Activated CD4-positive, CD25-positive, alpha-beta regulatory T cell treated with anti-CD3 and anti-CD28 coated beads, Interleukin-2, amount 50 U/mL, for 16 hours (primary cell): ENCODE data around the gene SPTBN1.

Source experiments
- DNase-seq: peaks from one replicate; pipeline ENCODE4 v3.0.0-alpha.2; 2020; ENCODE audit warnings: low read depth, low spot score

Gene SPTBN1

DNA sequence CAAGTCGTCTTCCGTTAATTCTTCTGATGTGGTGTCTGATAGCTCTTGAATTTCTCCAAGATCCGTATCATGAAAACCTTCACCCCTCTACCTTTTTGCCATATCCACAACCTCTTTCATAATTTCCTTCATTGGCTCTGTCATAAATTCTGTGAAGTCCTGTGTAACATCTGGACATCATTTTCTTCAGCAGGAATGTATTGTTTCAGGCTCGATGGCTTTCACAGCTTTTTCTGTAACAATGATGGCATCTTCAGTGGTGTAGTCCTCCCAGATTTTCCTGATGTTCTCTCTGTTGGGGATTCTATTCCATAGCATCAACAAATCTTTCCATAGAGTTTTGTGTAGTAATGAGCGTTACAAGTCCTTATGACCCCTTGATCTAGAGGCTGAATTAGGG lies 153.1 kb downstream of the SPTBN1 start:
- DNase-seq = no peak

DNA sequence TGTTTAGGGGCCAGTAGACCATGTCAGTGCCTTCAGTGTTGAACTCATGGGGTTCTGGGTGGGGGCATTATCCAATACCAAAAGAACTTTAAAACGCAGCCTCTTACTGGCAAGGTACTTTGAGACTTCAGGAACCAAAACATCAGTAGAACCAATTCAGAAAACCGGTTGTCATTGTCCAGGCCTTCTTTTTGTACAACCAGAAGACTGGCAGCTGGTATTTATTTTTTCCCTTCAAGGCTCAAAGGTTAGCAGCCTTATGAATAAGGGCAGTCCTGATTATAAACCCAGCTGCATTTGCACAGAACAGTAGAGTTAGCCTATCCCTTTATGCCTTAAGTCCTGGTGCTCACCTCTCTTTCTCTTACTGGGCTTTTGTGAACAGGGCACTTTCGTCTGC lies 153.5 kb downstream of the SPTBN1 start:
- DNase-seq = no peak

DNA sequence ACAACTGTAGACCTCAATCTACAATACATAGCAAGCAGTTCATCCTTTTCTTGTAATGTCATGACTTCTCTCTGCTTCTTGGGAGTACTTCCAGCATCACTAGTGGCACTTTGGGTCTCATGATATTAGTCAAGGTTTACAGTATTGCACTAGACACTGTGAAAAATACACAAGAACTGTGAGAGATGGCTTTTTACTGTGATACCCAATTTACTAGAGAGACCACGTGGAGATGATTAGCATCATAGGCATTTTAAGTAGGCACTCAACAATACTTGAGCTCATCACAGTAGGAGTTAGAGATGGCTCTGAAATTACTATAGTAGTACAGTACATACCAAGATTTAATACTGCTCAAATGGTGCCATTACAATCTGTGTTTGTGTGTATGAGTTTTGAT lies 154.6 kb downstream of the SPTBN1 start:
- DNase-seq = no peak

DNA sequence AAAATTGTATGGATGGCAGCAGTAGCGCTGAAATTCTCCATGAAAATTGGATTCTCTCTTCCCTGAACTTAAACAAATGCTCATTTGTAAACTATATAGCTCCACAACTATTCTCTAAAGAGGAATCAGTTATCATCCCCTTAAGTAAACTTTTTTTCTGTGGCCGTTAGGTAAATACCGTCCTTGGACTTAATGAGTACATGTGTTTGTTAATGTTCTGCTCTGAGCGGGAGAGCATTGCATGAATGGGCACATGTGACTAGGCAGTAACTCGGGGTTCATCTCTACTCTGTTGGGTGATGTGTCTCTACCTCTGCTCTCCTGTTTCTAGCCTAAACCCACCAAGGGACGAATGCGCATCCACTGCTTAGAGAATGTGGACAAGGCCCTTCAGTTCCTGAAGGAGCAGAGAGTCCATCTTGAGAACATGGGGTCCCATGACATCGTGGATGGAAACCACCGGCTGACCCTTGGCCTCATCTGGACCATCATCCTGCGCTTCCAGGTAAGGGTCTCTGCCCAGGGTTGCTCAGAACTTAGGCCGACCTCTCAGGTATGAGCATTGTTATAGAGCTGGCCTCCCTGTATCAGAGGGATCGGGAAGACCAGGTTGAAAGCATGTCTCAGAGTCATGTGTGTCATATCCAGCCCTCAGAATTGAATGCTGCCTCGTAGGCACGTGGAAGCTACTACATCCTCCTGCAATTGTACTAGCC lies 155.9 kb downstream of the SPTBN1 start:
- DNase-seq = no peak

DNA sequence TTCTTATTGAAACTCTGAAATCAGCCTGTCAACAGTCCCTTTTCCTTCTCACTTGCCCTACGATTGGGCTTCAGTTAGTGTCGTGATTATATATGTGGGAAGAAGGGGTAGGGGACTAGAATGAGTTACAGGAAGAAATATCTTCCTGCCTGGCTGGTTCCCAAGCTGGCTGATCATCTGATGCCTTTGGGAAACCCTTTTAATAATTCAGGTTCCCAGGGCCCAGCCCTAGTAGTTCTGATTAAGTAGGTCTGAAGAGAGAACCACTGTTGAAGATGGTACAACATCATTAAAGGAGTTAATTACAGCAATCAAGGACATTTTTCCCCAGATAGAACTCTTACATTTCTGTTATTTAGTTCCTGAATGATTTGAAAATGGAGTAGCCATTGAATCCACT lies 157.3 kb downstream of the SPTBN1 start:
- no peak for DNase-seq

DNA sequence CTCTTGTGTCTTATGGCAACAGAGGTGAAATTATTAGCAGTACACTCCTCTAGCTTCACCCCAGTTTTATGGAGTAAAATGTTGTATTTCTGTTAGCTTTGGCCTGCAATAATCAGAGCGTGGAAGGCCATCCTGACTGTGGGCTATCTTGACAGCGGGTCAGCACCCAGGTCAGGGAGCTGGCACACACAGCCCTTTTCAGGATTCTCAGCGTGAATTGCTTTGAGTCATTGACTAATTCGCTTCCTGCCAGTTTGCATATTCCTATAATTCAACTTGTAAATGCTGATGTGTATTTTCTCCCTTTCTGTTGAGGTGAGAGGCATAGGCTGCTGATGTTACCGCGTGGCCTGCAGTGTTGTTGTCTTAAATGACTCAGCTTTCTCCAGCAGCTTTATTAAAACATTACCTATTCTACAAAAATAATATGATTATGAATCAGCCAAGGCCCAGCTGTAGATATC lies 157.7 kb downstream of the SPTBN1 start:
- no peak for DNase-seq

DNA sequence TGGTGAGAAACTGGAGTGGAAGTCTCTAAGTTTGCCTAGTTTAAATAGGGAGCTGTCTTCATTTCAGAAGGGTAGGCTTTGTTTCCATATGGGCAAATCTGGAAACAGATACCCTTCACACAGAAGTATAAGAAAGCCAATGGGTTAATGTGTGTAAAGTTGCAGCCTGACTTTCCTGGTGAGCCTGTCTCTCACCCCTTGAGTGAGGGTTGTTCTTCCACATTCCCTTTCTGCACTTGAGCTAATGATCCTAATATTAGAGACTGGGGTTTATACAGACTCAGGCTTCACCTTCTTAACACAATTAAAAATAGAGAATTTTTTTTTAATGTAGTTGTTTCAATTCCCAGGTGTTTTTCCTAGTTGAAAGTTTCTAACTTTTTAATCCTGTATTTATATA lies 158.7 kb downstream of the SPTBN1 start:
- no peak for DNase-seq

- no peak for DNase-seq
Observed at GRCh38 chr2:54615832-54616534, 159.9 kb downstream of the SPTBN1 start.

GRCh38 chr2:54617409-54617808 lies 161.3 kb downstream of the SPTBN1 start:
- DNase-seq = no peak

GRCh38 chr2:54618646-54619565 lies 162.8 kb downstream of the SPTBN1 start:
- no peak for DNase-seq

DNA sequence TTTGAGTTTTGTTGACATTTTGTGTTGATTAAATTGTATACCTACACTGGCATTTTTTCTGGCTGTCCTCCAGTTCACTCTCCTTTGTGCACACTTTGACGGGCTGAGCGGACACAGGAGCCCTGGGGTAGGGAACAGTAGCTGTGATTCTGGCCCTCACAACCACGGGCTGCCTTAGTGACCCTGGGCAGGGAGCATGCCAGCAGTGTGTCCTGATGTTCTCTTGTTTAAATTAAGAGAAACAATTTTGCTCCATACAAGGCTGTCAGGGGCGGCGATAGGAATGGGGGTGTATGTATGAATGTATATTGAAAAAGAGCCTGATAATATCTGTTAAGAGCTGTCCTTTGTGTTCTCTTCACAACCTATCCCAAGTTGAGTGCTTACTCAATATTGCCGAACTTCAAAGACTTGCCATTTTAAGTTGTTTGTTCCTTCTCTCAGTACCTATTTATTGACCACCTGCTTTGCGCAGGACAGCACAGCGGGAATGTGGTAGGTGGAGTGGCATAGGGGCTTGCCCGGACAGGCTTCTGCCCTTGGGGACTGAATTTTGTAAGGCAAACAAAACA lies 163.6 kb downstream of the SPTBN1 start:
- no peak for DNase-seq

DNA sequence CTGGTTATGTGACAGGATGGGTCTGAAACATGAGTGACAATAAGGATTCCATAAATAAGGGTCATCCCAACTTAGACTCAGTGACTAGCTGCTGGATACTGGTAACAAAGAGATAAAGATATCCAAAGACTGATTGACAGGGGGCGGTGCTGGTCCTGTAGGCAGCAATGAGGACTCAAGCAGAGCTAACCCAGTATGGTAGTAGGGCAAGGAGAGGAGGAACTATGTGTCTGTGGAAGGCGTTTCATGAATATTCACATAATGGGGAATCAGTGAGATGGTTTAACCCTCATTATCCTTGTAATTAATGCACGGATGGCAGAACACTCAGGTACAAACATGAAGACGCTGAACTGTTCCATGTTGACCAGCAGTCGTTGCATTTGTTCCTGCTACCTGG lies 164.8 kb downstream of the SPTBN1 start:
- DNase-seq = no peak

DNA sequence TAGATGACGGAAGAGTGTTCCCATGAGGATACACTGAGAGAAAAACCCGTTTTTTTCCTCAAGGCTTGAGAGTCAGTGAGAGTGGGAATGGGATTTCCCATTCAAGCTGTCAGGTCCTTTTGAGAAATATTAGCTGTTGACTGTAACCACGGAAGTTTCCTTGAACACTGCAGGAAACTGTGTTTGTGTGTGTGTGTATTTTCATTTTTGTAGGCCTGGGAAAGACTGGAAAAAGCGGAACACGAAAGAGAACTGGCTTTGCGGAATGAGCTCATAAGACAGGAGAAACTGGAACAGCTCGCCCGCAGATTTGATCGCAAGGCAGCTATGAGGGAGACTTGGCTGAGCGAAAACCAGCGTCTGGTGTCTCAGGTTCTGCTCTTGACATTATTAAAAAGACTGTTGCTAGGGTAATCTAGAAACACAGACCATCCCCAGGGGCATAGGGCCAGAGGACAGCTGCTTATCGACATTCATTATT lies 168.5 kb downstream of the SPTBN1 start:
- DNase-seq = no peak

DNA sequence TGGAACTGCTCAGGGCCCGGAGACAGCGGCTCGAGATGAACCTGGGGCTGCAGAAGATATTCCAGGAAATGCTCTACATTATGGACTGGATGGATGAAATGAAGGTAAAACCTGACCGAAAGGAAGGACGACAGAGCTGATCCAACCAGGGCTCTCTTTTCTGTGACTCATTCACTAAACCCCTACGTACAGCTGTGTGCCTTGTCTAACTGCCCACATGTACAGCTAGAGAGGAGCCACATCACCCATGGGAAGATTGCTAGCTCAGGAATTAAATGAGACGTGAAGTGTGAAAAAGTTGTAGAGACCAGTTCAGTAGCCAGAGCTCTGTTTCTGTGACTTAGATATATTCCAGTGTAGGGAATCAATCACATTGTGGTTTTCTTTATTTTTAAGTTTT lies 170.0 kb downstream of the SPTBN1 start:
- no peak for DNase-seq

GRCh38 chr2:54626884-54627283 lies 170.8 kb downstream of the SPTBN1 start:
- no peak for DNase-seq

GRCh38 chr2:54627973-54628372 lies 171.8 kb downstream of the SPTBN1 start:
- DNase-seq = no peak

DNA sequence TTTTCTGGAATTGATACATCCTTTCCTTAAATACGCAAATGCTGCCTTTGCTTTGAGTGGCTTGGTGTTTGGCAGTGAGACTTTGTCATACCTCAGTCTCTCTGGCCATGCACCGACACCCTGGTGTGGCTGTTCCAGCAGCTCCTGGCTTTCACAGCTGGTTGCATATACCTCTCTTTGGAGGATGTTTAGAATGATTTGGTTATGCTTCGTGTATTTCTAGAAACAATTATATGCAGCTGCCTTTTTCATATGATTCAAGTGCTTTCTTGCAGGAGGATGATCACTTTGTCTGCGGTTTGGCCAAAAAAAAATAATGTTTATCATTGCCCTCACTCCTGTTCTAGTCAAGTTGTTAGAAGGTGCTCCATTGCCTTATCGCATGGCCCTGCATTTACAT lies 172.3 kb downstream of the SPTBN1 start:
- DNase-seq = no peak

DNA sequence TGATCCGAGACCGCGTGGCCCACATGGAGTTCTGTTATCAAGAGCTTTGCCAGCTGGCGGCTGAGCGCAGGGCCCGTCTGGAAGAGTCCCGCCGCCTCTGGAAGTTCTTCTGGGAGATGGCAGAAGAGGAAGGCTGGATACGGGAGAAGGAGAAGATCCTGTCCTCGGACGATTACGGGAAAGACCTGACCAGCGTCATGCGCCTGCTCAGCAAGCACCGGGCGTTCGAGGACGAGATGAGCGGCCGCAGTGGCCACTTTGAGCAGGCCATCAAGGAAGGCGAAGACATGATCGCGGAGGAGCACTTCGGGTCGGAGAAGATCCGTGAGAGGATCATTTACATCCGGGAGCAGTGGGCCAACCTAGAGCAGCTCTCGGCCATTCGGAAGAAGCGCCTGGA lies 172.8 kb downstream of the SPTBN1 start:
- no peak for DNase-seq

- no peak for DNase-seq
Observed at GRCh38 chr2:54629390-54629789, 173.3 kb downstream of the SPTBN1 start.

DNA sequence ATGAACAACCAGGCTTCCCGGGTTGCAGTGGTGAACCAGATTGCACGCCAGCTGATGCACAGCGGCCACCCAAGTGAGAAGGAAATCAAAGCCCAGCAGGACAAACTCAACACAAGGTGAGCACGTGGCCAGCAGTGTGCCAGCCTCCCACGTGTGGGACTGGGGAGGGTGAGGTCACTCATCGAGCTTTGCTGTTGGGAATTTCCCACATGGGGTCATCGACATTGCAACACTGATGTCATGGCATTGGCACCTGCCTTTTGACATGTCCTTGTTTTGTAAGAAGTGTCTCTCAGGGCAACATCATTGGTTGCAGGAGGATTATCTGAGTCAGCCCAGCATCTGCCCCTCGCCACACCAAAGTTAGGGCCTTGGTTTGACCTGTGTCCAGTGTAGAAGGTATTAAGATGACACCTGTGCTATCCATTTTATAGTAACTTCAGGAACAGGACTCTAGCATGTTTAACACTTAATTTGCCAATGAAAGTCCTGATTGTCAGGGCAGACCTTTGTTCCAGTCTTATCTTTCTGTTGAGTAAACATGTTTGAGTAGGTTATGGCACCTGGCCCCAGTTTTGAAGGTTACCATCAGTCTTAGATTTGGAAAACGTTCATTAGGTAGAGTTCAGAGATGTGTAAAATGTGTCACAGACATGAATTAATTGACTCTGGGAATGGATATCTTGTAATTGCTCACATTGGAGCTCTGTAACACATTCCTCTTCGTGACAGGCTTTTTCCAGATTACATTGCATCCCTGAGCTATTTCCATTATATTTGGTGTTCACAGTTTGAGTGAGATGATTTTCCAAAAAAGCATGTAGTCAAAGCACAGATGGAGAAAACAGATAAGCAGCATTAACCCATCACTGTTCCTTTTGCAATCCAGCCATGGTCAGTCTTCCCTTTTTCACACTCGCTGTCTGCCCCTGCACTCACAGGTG lies 174.1 kb downstream of the SPTBN1 start:
- no peak for DNase-seq
